RWPE1 (cell line): ENCODE data around the gene PDE4D.

Source experiments
- CTCF ChIA-PET: fragments of 350-600 bp; sonication (Branson Sonifier 250); formaldehyde crosslinking; extraction: SDS; loops from one replicate; lab custom pipeline; 2021; lab: Yijun Ruan, JAX
- POLR2A ChIA-PET: fragments of 400-600 bp; formaldehyde crosslinking; extraction: SDS; loops from one replicate; lab custom pipeline; 2020; ENCODE audit warnings: antibody characterized with exemption; ENCODE audit not compliant: low non-redundant PET; lab: Yijun Ruan, JAX
- DNase-seq: peaks from one replicate; pipeline ENCODE4 v3.0.0; 2012; ENCODE audit warnings: low spot score
- H3K27ac ChIP-seq: fragments of 450-650 bp; 2 replicates; pipeline ENCODE4 v1.5.1; 2017
- TF ChIP-seq, protein P1 (sequence below): fragments of 450-650 bp; conservative IDR thresholded peaks from 2 replicates; pipeline ENCODE4 v1.5.1; 2017; ENCODE audit warnings: low read depth, mild to moderate bottlenecking

Gene PDE4D

DNA sequence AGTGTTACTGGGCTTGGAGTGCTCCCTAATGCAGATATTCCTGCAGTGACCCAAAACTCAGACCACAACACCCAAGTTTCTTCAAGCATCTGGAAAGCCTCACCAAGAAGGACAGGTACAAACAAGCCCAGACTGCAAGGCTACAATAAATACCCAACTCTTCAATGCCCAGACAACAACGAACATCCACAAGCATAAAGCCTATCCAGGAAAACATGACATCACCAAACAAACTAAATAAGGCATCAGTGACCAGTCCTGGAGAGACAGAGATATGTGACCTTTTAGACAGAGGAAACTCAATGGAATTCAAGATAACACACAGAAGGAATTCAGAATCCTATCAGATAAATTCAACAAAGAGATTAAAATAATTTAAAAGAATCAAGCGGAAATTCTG, 605.6 kb downstream of the PDE4D start:
- no peak for DNase-seq
- no peak overlapping the region for H3K27ac ChIP-seq
- ChIA-PET POLR2A (no interaction called here), CTCF (interaction anchor here (0.6 to 1.2 kb wide), 2 partner anchors 13 to 83 kb away, joined by 3 read pairs; no protein-coding TSS in a partner anchor)
- TF ChIP-seq, protein P1, sequence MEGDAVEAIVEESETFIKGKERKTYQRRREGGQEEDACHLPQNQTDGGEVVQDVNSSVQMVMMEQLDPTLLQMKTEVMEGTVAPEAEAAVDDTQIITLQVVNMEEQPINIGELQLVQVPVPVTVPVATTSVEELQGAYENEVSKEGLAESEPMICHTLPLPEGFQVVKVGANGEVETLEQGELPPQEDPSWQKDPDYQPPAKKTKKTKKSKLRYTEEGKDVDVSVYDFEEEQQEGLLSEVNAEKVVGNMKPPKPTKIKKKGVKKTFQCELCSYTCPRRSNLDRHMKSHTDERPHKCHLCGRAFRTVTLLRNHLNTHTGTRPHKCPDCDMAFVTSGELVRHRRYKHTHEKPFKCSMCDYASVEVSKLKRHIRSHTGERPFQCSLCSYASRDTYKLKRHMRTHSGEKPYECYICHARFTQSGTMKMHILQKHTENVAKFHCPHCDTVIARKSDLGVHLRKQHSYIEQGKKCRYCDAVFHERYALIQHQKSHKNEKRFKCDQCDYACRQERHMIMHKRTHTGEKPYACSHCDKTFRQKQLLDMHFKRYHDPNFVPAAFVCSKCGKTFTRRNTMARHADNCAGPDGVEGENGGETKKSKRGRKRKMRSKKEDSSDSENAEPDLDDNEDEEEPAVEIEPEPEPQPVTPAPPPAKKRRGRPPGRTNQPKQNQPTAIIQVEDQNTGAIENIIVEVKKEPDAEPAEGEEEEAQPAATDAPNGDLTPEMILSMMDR = no peak

DNA sequence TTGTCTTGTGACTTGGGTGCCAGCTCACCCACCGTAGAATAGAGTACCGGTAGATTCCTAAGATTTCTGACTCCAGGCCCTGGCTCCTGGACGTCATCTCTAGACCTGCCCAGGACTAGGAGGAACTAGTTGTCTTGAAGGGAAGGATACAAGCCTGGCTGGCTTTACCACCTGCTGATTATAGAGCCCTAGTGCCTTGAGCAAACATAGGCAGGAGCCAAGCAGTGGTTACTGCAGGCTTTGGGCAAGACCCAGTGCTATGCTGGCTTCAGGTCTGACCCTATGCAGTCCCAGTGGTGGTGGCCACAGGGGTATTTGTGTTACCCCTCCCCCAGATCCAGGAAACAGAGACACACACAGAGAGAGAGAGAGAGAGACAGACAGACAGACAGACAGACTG, 606.2 kb downstream of the PDE4D start:
- POLR2A ChIA-PET = no interaction called here
- TF ChIP-seq, protein P1 = no peak
- DNase-seq = no peak
- CTCF ChIA-PET = no interaction called here
- no peak overlapping the region for H3K27ac ChIP-seq

DNA sequence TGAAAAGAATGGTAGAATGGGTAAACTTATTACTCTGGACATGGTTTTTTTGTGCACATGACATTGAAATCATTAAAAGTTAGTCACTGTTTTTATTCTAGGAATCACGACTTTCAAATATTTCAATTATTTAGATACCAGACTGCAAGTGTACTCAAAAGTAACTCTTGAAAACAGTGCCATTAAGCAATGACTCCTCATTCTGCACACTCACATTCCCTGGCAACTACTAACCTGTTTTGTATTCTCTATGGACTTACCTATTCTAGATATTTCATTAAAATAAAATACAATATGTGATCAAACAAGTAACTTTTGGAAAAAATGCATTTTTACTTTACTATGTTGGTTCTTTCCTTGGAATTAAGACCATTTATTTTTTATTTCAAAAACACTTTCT, 607.0 kb downstream of the PDE4D start:
- DNase-seq = no peak
- ChIA-PET POLR2A (no interaction called here), CTCF (no interaction called here)
- TF ChIP-seq, protein P1 = no peak
- no peak overlapping the region for H3K27ac ChIP-seq

DNA sequence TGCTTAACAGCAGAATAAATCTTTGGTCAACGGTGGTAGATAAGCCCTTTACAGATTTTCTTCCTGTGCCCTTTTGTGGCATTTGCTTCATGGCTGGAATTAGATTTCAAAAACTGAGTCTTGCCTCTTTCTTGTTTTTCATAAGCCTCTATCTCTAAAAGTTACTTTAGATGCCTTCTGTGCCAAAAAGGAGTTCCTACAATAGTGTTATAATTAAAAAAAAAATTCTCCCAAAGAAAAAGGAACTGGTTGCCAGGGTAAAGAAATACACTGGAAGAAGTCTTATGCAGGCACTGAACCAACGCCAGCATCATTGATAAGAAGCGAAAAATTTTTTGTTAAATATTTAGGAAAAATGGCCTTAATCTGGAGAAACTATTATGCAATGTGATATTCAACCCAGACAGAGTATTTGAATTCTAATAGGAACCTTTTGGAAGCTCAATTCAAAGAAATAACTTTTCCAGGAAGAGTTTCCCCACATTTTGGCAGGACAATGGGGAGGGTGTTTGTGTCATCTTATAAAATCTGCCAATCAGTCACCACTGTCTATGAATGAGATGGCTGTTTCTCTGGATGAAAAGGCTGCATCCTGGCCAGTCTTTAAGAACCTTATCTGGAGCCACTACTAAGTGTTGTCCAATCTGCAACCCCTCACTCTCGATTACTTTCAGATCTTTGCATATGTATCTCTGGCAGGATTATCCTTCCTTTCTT, 608.1 kb downstream of the PDE4D start:
- CTCF ChIA-PET = no interaction called here
- TF ChIP-seq, protein P1 = no peak
- POLR2A ChIA-PET = no interaction called here

DNA sequence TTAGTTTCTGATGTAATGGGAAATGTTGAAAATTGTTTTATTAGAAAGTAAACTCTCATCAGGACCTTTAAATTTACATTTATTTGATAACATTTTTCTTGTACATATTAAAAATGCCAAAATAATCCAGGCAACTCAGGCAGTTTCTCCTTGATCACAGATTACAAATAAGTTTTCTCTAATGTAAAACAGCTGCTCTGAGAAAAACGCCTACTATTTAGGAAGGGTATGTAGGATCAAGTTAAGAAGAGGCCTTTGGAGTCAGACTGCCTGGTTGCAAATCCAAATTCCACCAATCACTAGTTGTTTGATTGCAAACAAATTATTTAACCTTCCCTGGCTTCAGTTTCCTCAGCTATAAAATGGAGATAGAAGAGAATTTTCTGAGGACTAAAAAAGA, 610.8 kb downstream of the PDE4D start:
- no peak overlapping the region for H3K27ac ChIP-seq
- TF ChIP-seq, protein P1 = no peak
- ChIA-PET CTCF (interaction anchor here (0.7 kb wide), 1 partner anchor 119 kb away, joined by 7 read pairs; no protein-coding TSS in a partner anchor), POLR2A (no interaction called here)
- DNase-seq = no peak

More for the DNA sequence above, 608.1 kb downstream of the PDE4D start:
- DNase-seq = no peak
- H3K27ac ChIP-seq = no peak overlapping the region

DNA sequence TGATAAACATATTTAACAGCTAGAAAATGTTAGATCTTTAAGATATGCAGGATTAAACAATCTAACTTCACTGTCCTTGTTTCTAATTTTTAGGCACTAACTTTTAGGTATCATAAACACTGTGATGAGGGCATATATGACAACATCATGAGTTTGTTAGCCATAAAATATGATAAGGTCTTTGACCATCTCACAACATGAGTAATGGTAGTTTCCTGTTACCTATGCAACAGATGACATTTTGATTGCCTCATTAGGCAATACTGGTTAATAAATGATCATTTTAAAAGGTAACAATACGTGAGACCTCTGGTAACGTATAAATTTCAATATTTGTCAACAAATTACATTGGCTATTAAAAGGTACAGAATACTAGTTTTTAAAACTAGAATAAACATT, 613.5 kb downstream of the PDE4D start:
- ChIA-PET CTCF (no interaction called here), POLR2A (no interaction called here)

More for the DNA sequence above, 613.5 kb downstream of the PDE4D start:
- DNase-seq = no peak
- no peak overlapping the region for H3K27ac ChIP-seq
- TF ChIP-seq, protein P1 = no peak
